ENCODE results near the gene C2orf68. TPM values are rescaled to one million over a fixed set of nuclear protein-coding genes. Genes with fewer than 3 reads are reported as not detected.
A peak's percentile ranks its signal among the peaks of the same experiment; 100 is the strongest.

The C2orf68 gene
- total and polyA plus RNA-seq, 2 of the 13 experiments (the other 11 are each of a cell fraction or from before 2014, with no cell fraction given), result 47.1 to 77.4 TPM

DNA sequence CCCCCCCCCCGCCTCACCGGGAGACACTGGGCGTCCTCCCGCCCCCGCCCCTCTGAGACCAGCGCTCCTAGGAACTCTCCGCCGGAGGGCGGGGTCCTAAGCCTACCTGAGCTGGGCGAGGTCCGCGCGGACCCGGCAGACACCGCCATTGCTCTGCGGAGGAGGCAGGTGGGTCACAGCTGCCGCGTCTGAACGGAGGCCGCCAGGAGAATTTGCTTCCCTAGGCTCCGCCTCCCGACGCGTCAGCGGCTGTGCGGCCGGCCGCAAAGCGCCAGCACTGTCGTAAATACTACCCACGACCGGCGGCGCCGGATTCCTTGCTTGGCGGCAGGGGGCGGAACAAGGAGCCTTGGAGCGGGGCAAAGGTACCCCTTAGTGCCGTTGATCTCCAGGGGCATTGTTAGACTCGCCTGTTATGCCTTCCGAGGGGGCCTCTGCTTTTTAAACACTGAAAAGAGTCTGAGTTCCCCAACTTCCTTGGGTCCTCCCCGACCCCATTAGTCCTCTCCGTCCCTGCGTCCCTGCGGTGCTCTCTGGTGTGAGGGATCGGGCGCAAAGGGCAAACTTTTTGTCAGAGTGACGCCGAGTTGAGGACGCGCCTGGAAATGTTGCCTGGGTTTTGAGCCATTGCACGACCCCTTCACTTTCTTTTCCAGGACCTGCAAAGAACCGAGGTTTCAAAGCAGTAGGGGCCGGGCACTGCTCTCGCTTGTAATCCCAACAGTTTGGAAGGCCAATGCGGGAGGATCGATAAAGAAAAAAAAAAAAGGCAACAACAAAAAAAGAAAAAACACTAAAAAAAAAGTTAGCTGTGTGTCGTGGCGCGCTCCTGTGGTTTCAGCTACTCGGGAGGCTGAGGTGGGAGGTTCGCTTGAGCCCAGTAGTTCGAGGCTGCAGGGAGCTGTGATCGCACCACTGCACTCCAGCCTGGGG lies 50.3 kb downstream of the C2orf68 start, which contains the start of gene GGCX (continued):
- TF ChIP-seq AHDC1 (CRISPR knock-in tag; IDR thresholded peaks at IDR 0.05; ENCODE audit: borderline replicate concordance), result peak; percentile 48; the same call in 1 of the 2 replicates
- TF ChIP-seq KLF9 (CRISPR knock-in tag; IDR thresholded peaks at IDR 0.05; ENCODE audit: low read depth), result no peak; the same call in 1 of the 2 replicates
- TF ChIP-seq ATF1 (CRISPR knock-in tag; IDR thresholded peaks at IDR 0.05), result peak; percentile 89
- peak; percentile 67; the same call in 1 of the 2 replicates for TF ChIP-seq ZBTB7B (CRISPR knock-in tag; IDR thresholded peaks at IDR 0.05)
- no peak for TF ChIP-seq ZBTB3 (CRISPR knock-in tag; IDR thresholded peaks at IDR 0.05; ENCODE audit: borderline replicate concordance, low read depth)
- TF ChIP-seq, protein P1, sequence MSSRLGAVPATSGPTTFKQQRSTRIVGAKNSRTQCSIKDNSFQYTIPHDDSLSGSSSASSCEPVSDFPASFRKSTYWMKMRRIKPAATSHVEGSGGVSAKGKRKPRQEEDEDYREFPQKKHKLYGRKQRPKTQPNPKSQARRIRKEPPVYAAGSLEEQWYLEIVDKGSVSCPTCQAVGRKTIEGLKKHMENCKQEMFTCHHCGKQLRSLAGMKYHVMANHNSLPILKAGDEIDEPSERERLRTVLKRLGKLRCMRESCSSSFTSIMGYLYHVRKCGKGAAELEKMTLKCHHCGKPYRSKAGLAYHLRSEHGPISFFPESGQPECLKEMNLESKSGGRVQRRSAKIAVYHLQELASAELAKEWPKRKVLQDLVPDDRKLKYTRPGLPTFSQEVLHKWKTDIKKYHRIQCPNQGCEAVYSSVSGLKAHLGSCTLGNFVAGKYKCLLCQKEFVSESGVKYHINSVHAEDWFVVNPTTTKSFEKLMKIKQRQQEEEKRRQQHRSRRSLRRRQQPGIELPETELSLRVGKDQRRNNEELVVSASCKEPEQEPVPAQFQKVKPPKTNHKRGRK (CRISPR knock-in tag; IDR thresholded peaks at IDR 0.05), result peak; percentile 72; the same call in 1 of the 2 replicates
- 0 out of 2 replicates have a peak, but pooled peaks have one; percentile 8 for TF ChIP-seq E2F1 (CRISPR knock-in tag; IDR thresholded peaks at IDR 0.05)
- TF ChIP-seq ZNF44 (CRISPR knock-in tag; IDR thresholded peaks at IDR 0.05), result no peak; the same call in none of the 2 replicates
- peak; percentile 53; the same call in 1 of the 2 replicates for TF ChIP-seq SNAI1 (CRISPR knock-in tag; IDR thresholded peaks at IDR 0.05; ENCODE audit: borderline replicate concordance)
- no peak for TF ChIP-seq TRIM24 (CRISPR knock-in tag; IDR thresholded peaks at IDR 0.05)
- TF ChIP-seq PCBP2 (optimal IDR thresholded peaks at IDR 0.05; ENCODE audit: low read depth, low read length, poor library complexity, severe bottlenecking), result no peak
- TF ChIP-seq POGZ (CRISPR knock-in tag; IDR thresholded peaks at IDR 0.05), result peak; percentile 92
- TF ChIP-seq ATF7 (IDR thresholded peaks at IDR 0.05), result no peak
- 0 out of 2 replicates have a peak, but pooled peaks have one; percentile 26 for TF ChIP-seq ATF7 (CRISPR knock-in tag; IDR thresholded peaks at IDR 0.05)
- TF ChIP-seq ARNTL (CRISPR knock-in tag; IDR thresholded peaks at IDR 0.05), result peak; percentile 74; the same call in 1 of the 2 replicates
- no peak for TF ChIP-seq NFE2L1 (CRISPR knock-in tag; IDR thresholded peaks at IDR 0.05; ENCODE audit: borderline replicate concordance)
- peak; percentile 94 for TF ChIP-seq KDM5B (CRISPR knock-in tag; IDR thresholded peaks at IDR 0.05; ENCODE audit: borderline replicate concordance)
- TF ChIP-seq ZNF891 (CRISPR knock-in tag; IDR thresholded peaks at IDR 0.05), result peak; percentile 72; the same call in 1 of the 2 replicates
- TF ChIP-seq, protein P2, sequence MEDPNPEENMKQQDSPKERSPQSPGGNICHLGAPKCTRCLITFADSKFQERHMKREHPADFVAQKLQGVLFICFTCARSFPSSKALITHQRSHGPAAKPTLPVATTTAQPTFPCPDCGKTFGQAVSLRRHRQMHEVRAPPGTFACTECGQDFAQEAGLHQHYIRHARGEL (CRISPR knock-in tag; IDR thresholded peaks at IDR 0.05), result peak; percentile 68; the same call in 1 of the 2 replicates
